Gastrocnemius medialis (tissue), 4 donors: ENCODE measurements around the gene ARFGEF3. TPM values are rescaled to one million over a fixed set of nuclear protein-coding genes. Genes with fewer than 3 reads are reported as not detected.

Source experiments
- ATAC-seq, 2 donors: fragments of 150-250 bp; one replicate each; pipeline ENCODE4 v1.9.1; 2016
- DNase-seq, 2 donors: peaks; one replicate each; pipeline ENCODE4 v3.0.0-alpha.2; 2019
- H3K27ac ChIP-seq, 4 donors: fragments of 200-600 bp; sonication (generic); 1 replicate in 1 of 4; 2 replicates in 3 of 4; pipeline ENCODE4 v1.5.1; 2016 to 2018; ENCODE audit warnings: mild to moderate bottlenecking in 2 of 4, moderate library complexity in 1 of 4
- H3K27me3 ChIP-seq, 3 donors: fragments of 200-600 bp; sonication (generic) in 2 of 3; 1 replicate in 1 of 3; 2 replicates in 2 of 3; pipeline versions ENCODE4 v1.5.1 to v1.6.0; 2016 to 2019; ENCODE audit warnings: mild to moderate bottlenecking in 1 of 3, moderate library complexity in 1 of 3
- H3K36me3 ChIP-seq, 2 donors: fragments of 200-600 bp; sonication (generic) in 1 of 2; one replicate each; pipeline ENCODE4 v1.5.1; 2017 to 2018
- H3K4me1 ChIP-seq, 2 donors: fragments of 200-600 bp; sonication (generic) in 1 of 2; one replicate each; pipeline ENCODE4 v1.5.1; 2016 to 2017; ENCODE audit warnings: mild to moderate bottlenecking in 2 of 2
- H3K4me3 ChIP-seq, 4 donors: fragments of 200-600 bp; sonication (generic) in 3 of 4; 1 replicate in 1 of 4; 2 replicates in 3 of 4; pipeline ENCODE4 v1.5.1; 2016 to 2019; ENCODE audit warnings: mild to moderate bottlenecking in 2 of 4
- H3K9me3 ChIP-seq, 3 donors: fragments of 200-600 bp; sonication (generic) in 2 of 3; 1 replicate in 1 of 3; 2 replicates in 2 of 3; pipeline ENCODE4 v1.5.1; 2016 to 2019
- CTCF ChIP-seq, 5 experiments: fragments of 450-650 bp in 3 of 5; fragments of 200-600 bp in 2 of 5; sonication (generic) in 2 of 5; IDR thresholded peaks in 4 of 5; conservative IDR thresholded peaks in 1 of 5; 1 replicate in 4 of 5; 2 replicates in 1 of 5; pipeline ENCODE4 v1.5.1; 2016 to 2019; ENCODE audit warnings: antibody characterized with exemption in 5 of 5, mild to moderate bottlenecking in 3 of 5, moderate library complexity in 3 of 5
- POLR2A ChIP-seq, 2 donors: fragments of 450-650 bp; IDR thresholded peaks; one replicate each; pipeline ENCODE4 v1.6.1; 2017; ENCODE audit warnings: antibody characterized with exemption in 2 of 2, mild to moderate bottlenecking in 2 of 2, moderate library complexity in 2 of 2
- in situ Hi-C, 4 donors: fragments of 200-750 bp; cut with MboI; loops; one replicate each; pipeline versions ENCODE4 v1.15.0 to v1.8.0; 2017; ENCODE audit warnings: low sequenced_read_pairs in 4 of 4
- intact Hi-C: fragments of 100-400 bp; cut with DNase I; formaldehyde crosslinking; loops from one replicate; pipeline ENCODE4 v1.15.1; 2023; ENCODE audit warnings: low total_unique reads
- total RNA-seq, 4 donors: library from RNA; depleted of rRNA; stranded (reverse); fragments of >200 nt; gene quantifications; one replicate each; pipeline versions ENCODE4 v1.1.0 to v1.2.3, GENCODE V29; 2016

Gene ARFGEF3
- total RNA-seq, 4 donors from 2014 or later = 0.40 to 0.78 (median 0.52) TPM

DNA sequence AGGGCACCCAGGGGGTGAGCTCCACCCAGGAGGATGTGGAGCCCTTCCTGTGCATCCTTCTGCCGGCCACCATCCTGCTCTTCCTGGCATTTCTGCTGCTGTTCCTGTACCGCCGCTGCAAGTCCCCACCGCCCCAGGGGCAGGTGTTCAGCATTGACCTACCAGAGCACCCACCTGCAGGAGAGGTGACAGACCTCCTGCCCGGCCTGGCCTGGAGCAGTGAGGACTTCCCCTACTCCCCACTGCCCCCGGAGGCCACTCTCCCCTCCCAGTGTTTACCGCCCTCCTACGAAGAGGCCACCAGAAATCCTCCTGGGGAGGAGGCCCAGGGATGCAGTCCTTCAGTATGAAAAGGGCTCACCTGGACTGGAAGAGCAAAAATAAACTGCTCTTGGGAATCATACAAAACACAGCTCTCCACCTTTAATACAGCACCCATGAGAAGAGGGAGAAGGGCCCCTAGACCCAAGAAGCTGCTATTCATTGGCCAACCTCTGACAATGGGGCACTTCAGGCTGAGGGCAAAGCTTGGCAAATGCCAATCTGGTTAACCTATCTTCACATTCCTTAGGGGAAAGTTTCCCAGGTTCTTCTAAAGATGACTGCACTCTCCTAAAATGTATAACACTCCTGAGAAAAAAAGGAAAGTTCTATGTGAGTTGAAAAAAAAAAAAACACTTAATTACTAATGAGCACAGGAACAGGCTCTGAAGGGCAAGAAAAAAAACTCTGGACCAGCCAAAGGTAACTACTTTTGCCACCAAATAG is 220.9 kb downstream of the ARFGEF3 start:
- Histone ChIP-seq H3K4me1 (no peaks in the 10 kb centered on the region), H3K9me3 (no peaks in the 10 kb centered on the region), H3K36me3 (no peaks in the 10 kb centered on the region), H3K27me3 (no peaks in the 10 kb centered on the region), H3K27ac (no peak overlapping the region), H3K4me3 (no peak overlapping the region)
- no peak for TF ChIP-seq POLR2A (IDR thresholded peaks at IDR 0.05)
- no peak for TF ChIP-seq CTCF (IDR thresholded peaks at IDR 0.05 in 4 of 5, conservative IDR thresholded peaks at IDR 0.05 in 1 of 5)
- no peak for ATAC-seq
- intact Hi-C loops = no loop called here
- in situ Hi-C loops = no loop called here
- no peak for DNase-seq

DNA sequence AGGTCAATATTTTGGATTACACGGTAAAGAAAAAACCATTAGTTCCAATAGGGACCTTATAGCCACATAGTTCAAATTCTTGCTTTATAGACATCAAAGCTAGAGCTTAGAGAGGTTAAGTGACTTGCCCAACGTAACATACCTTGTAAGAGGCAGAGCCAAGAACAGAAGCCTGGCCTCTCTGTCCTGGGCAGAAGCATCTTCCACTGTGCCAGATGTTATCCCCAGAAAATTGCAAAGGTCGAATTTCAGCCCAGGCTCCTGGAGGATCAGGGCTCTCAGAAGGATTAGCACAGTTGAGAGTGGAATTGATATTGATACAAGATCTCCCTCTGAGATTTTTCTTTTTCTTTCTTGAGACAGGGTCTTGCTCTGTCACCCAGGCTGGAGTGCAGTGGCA is 222.0 kb downstream of the ARFGEF3 start:
- intact Hi-C loops = no loop called here
- no peak for TF ChIP-seq POLR2A (IDR thresholded peaks at IDR 0.05)
- no peak for TF ChIP-seq CTCF (IDR thresholded peaks at IDR 0.05 in 4 of 5, conservative IDR thresholded peaks at IDR 0.05 in 1 of 5)
- Histone ChIP-seq H3K36me3 (no peaks in the 10 kb centered on the region), H3K4me3 (no peak overlapping the region), H3K27ac (no peak overlapping the region), H3K4me1 (no peaks in the 10 kb centered on the region), H3K27me3 (no peaks in the 10 kb centered on the region), H3K9me3 (no peaks in the 10 kb centered on the region)
- in situ Hi-C loops = no loop called here
- DNase-seq = no peak
- no peak for ATAC-seq

DNA sequence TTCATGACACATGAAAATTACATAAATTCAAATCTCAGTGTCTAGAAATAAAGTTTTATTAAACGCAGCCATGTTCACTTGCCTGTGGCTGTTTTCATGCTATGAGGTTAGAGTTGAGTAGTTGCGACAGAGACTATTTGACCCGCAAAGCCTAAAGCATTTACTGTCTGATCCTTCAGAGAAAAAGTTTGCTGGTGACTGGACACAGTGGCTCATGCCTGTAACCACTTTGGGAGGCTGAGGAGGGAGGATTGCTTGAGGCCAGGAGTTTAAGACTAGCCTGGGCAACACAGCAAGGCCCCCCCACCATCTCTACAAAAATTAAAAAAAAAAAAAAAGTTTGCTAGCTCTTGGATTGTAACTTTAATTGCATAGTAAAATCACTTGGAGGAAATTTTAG is 225.2 kb downstream of the ARFGEF3 start:
- no peak for ATAC-seq
- Histone ChIP-seq H3K27me3 (no peaks in the 10 kb centered on the region), H3K36me3 (no peaks in the 10 kb centered on the region), H3K4me3 (no peak overlapping the region), H3K27ac (no peak overlapping the region), H3K4me1 (no peaks in the 10 kb centered on the region), H3K9me3 (no peaks in the 10 kb centered on the region)
- in situ Hi-C loops = no loop called here
- no peak for TF ChIP-seq CTCF (IDR thresholded peaks at IDR 0.05 in 4 of 5, conservative IDR thresholded peaks at IDR 0.05 in 1 of 5)
- no peak for TF ChIP-seq POLR2A (IDR thresholded peaks at IDR 0.05)
- no peak for DNase-seq
- intact Hi-C loops = no loop called here

DNA sequence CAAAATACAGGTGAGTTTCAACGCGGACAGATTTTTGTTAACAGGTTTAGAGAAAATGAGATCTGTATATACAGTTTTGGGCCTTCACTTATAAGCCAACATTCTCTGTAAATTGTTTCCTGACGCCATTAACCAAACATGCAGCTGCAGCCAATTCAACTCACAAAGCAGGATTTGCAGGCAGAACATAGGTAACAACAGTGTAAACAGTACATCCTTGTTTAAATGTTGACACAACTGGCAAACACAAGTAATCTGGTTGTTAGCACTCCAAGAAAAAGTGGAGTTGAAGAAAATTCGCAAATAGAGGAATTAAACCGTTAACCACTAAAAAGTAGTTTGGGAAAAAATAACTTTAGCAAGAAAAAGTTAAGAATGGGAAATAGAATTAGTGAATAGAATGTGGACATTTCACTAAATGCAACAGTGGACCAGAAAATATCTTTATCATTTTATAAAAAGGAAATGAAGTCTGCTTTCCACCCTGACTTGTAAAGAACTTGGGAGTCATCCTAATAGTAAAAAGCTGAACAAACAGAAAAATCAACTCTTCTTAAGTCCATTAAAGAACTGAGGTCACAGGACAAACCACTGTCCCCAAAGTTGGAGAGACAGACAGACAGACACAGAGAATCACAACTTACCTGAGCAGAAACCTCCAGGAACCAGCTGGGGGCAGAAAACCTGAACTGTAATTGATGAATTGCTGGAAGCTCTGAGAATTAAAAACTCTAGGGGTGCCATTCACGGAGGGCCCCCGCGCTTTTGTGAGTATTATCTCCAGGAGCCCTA is 226.0 kb downstream of the ARFGEF3 start:
- Histone ChIP-seq H3K27ac (no peak overlapping the region), H3K9me3 (no peaks in the 10 kb centered on the region), H3K36me3 (no peaks in the 10 kb centered on the region), H3K4me1 (no peaks in the 10 kb centered on the region), H3K4me3 (no peak overlapping the region), H3K27me3 (no peaks in the 10 kb centered on the region)
- no peak for TF ChIP-seq CTCF (IDR thresholded peaks at IDR 0.05 in 4 of 5, conservative IDR thresholded peaks at IDR 0.05 in 1 of 5)
- TF ChIP-seq POLR2A (IDR thresholded peaks at IDR 0.05) = no peak
- in situ Hi-C loops = no loop called here
- intact Hi-C loops = no loop called here
- ATAC-seq (no peak), DNase-seq (no peak)
